22Rv1 (cell line): ENCODE data around the gene OR2T3.
"Not testable (repeated sequence)": the region's sequence is repeated elsewhere in the genome, so short reads cannot be mapped to it uniquely, and the experiment has no call there.

ENCODE experiments used
- CTCF ChIP-seq: fragments of 450-650 bp; IDR thresholded peaks from 2 replicates; pipeline ENCODE4 v1.5.1; 2017; ENCODE audit warnings: mild to moderate bottlenecking
- ZFX ChIP-seq: fragments of 450-650 bp; IDR thresholded peaks from 2 replicates; pipeline ENCODE4 v1.6.1; 2017; ENCODE audit warnings: antibody characterized with exemption, borderline replicate concordance

GRCh38 chr1:248439283-248439682 lies 33.9 kb upstream of the OR2T3 start:
- TF ChIP-seq CTCF, ZFX: not testable (repeated sequence)
